ENCODE measurements around the gene TCEANC2. TPM values are rescaled to one million over a fixed set of nuclear protein-coding genes. Genes with fewer than 3 reads are reported as not detected.

TCEANC2 gene
- total RNA-seq, 2 donors from 2014 or later, result 4.4 to 5.9 TPM

- no peak overlapping the region for H3K4me3 ChIP-seq
- intact Hi-C loops (cut with DNase I), result no loop called here
These were observed 76.5 kb downstream of the TCEANC2 start for GRCh38 chr1:54129858-54130257.

DNA sequence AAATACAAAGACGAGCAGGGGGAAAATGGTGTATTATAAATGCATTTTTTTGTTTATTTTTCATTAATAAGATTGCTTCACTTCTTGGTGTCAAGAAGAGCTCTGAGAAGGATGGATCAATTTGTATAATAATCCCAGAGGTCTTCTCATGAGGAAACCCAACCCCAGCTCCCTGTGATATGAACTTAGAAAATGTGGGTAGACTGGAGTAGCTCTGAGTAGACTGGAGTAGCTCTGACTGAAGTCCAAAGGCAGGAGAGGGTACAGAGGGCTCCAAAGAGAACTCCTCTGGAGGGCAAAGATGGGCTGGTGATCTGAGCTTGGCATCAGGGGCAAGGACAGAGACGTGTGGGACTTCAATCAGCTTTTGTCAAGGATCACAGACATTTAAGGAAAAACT is 78.0 kb downstream of the TCEANC2 start:
- intact Hi-C loops (cut with DNase I), result no loop called here

More at GRCh38 chr1:54129858-54130257, 76.5 kb downstream of the TCEANC2 start:
- no peak for TF ChIP-seq CTCF (IDR thresholded peaks at IDR 0.05)
- no peaks in the 10 kb centered on the region for H3K36me3 ChIP-seq
- no peak overlapping the region for H3K27ac ChIP-seq
- H3K4me1 ChIP-seq, result no peaks in the 10 kb centered on the region
- DNase-seq, result no peak
- no peaks in the 10 kb centered on the region for H3K27me3 ChIP-seq
- no peak overlapping the region for H3K9ac ChIP-seq (ENCODE audit: low read depth in 2 of 2, low read length in 2 of 2)
- no peaks in the 10 kb centered on the region for H3K9me3 ChIP-seq

GRCh38 chr1:54132495-54132894 is 79.1 kb downstream of the TCEANC2 start:
- no peak overlapping the region for H3K9ac ChIP-seq (ENCODE audit: low read depth in 2 of 2, low read length in 2 of 2)
- H3K36me3 ChIP-seq, result no peaks in the 10 kb centered on the region
- no peaks in the 10 kb centered on the region for H3K9me3 ChIP-seq
- no peak overlapping the region for H3K4me3 ChIP-seq
- no peaks in the 10 kb centered on the region for H3K27me3 ChIP-seq
- no peak for TF ChIP-seq CTCF (IDR thresholded peaks at IDR 0.05)
- no peak overlapping the region for H3K27ac ChIP-seq
- no peaks in the 10 kb centered on the region for H3K4me1 ChIP-seq
- intact Hi-C loops (cut with DNase I), result no loop called here
- no peak for DNase-seq

More for the DNA sequence above, 78.0 kb downstream of the TCEANC2 start:
- H3K27me3 ChIP-seq, result no peaks in the 10 kb centered on the region
- no peaks in the 10 kb centered on the region for H3K4me1 ChIP-seq
- H3K36me3 ChIP-seq, result no peaks in the 10 kb centered on the region
- no peak for TF ChIP-seq CTCF (IDR thresholded peaks at IDR 0.05)
- H3K9me3 ChIP-seq, result no peaks in the 10 kb centered on the region
- no peak overlapping the region for H3K4me3 ChIP-seq
- H3K27ac ChIP-seq, result no peak overlapping the region
- H3K9ac ChIP-seq (ENCODE audit: low read depth in 2 of 2, low read length in 2 of 2), result no peak overlapping the region
- DNase-seq, result no peak

- H3K4me3 ChIP-seq, result no peak overlapping the region
- H3K9ac ChIP-seq (ENCODE audit: low read depth in 2 of 2, low read length in 2 of 2), result no peak overlapping the region
- H3K9me3 ChIP-seq, result no peaks in the 10 kb centered on the region
- DNase-seq, result no peak
- intact Hi-C loops (cut with DNase I), result no loop called here
- TF ChIP-seq CTCF (IDR thresholded peaks at IDR 0.05), result no peak
- no peaks in the 10 kb centered on the region for H3K27me3 ChIP-seq
- no peaks in the 10 kb centered on the region for H3K4me1 ChIP-seq
- H3K36me3 ChIP-seq, result no peaks in the 10 kb centered on the region
- H3K27ac ChIP-seq, result no peak overlapping the region
These were observed 80.9 kb downstream of the TCEANC2 start for GRCh38 chr1:54134295-54134694.

DNA sequence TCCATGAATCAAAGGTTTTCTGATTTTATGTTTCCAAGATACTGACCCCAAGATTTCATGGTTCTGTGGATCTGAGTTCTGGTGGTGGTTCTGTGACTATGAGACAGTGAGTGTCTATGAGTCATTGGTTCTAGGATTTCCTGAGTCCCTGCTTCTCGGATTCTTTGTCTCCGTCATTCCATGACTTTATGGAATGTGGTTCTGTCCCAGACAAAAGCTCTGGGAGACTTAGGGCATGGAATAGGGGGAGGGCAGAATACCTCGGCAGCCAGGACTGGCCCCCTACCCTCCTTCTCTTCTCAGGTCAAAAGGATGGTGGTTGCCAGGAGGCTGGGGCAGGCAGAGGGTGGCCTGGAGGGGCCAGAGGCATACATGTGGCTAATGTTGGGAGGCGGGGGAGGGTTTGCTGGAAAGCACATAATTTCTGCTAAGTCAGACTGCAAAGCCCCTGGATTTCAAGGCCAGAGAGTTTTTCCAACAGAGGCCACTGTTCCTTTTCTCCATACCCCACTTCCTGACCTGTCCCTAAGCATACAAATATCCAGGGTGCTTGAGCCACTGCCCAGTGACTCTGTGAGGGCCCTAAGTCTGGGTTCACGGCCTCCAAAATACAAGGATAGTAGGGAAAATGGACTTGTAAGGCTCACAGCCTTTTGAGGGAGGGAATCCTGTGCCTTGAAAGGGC is 82.2 kb downstream of the TCEANC2 start:
- intact Hi-C loops (cut with DNase I), result no loop called here
- H3K4me3 ChIP-seq, result no peak overlapping the region

More for the DNA sequence above, 82.2 kb downstream of the TCEANC2 start:
- Histone ChIP-seq H3K27me3 (no peaks in the 10 kb centered on the region), H3K9me3 (no peaks in the 10 kb centered on the region), H3K9ac (ENCODE audit: low read depth in 2 of 2, low read length in 2 of 2) (no peak overlapping the region), H3K4me1 (no peaks in the 10 kb centered on the region), H3K27ac (no peak overlapping the region), H3K36me3 (no peaks in the 10 kb centered on the region)
- no peak for TF ChIP-seq CTCF (IDR thresholded peaks at IDR 0.05)
- DNase-seq, result no peak

All from colonic mucosa (tissue), 4 donors.